Measurements from ENCODE around the gene S100A1. TPM values are rescaled to one million over a fixed set of nuclear protein-coding genes. Genes with fewer than 3 reads are reported as not detected.

The S100A1 gene
- total RNA-seq, 1 donor from 2014 or later: not detected

DNA sequence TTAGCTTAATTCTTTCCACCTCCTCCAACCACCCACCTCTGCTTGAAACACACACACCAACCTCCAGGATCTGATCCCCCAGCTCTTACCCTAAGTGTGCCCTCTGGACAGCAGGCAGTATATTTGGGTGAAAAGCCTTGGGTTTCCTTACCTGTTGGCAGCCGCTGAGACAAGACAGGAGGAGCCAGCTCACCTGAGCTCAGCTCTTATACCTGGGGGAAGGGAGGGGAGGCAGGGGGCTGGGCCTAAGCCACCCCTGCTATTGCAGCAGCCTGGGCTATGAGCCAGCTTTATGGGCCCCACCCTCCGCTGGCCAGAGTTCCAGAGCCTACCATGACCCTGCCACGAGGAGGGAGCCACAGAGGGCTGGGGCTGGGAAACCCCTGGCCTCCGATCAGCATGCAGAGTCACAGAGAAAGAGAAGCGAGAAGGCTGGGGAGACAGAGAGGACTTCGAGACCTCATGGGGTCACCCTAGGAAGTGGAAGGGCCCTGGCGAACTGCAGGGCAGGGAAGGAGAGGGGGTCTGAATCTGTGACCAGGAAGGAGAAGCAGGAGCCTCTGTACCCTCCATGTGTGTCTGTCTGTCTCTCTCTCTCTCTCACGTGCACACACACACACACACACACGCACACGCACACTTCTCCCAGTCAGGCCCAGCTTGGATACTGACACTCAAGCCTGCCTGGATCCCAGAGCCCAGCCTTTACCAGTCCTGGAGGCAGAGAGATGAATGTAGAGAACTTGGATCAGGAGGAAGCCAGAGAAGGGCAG, 11.9 kb upstream of the S100A1 start, which contains the start of gene S100A14:
Gene S100A14 (minus strand): TSS at position 182 of the 773 bp plus-strand sequence. CDS start 467 bp downstream, outside the sequence.
- no peaks in the 10 kb centered on the region for H3K79me2 ChIP-seq (ENCODE audit: low read depth)
- peaks cover 16% of the 10 kb centered on the region for H3K4me1 ChIP-seq
- H3K27ac ChIP-seq: no peak within 1 kb of the TSS
- no peak within 1 kb of the TSS for H3K9ac ChIP-seq
- no peaks in the 10 kb centered on the region for H3K36me3 ChIP-seq
- peaks cover 4% of the 10 kb centered on the region for H3K4me1 Mint-ChIP-seq
- no peak within 1 kb of the TSS for H3K4me3 Mint-ChIP-seq
- H3K4me3 ChIP-seq: no peak within 1 kb of the TSS
- DNase-seq (ENCODE audit: low spot score): no peak
- H3F3A ChIP-seq (ENCODE audit: low read depth): no peaks in the 10 kb centered on the region
- TF ChIP-seq, protein P1, sequence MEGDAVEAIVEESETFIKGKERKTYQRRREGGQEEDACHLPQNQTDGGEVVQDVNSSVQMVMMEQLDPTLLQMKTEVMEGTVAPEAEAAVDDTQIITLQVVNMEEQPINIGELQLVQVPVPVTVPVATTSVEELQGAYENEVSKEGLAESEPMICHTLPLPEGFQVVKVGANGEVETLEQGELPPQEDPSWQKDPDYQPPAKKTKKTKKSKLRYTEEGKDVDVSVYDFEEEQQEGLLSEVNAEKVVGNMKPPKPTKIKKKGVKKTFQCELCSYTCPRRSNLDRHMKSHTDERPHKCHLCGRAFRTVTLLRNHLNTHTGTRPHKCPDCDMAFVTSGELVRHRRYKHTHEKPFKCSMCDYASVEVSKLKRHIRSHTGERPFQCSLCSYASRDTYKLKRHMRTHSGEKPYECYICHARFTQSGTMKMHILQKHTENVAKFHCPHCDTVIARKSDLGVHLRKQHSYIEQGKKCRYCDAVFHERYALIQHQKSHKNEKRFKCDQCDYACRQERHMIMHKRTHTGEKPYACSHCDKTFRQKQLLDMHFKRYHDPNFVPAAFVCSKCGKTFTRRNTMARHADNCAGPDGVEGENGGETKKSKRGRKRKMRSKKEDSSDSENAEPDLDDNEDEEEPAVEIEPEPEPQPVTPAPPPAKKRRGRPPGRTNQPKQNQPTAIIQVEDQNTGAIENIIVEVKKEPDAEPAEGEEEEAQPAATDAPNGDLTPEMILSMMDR (IDR thresholded peaks at IDR 0.05): no peak
- H3K27ac Mint-ChIP-seq: no peak within 1 kb of the TSS
- peaks cover 13% of the 10 kb centered on the region for H3K36me3 Mint-ChIP-seq
- no peak within 1 kb of the TSS for H3K4me2 ChIP-seq
- peaks cover 2% of the 10 kb centered on the region for H3K27me3 Mint-ChIP-seq (ENCODE audit: insufficient read depth, low read depth)
- H3K27me3 ChIP-seq: no peaks in the 10 kb centered on the region
- no peak within 1 kb of the TSS for H2AFZ ChIP-seq (replicated peaks)
- peaks cover 7% of the 10 kb centered on the region for H3K9me3 Mint-ChIP-seq
- H4K20me1 ChIP-seq (ENCODE audit: low read depth): no peaks in the 10 kb centered on the region
- no peaks in the 10 kb centered on the region for H3K9me3 ChIP-seq (ENCODE audit: low read depth)

DNA sequence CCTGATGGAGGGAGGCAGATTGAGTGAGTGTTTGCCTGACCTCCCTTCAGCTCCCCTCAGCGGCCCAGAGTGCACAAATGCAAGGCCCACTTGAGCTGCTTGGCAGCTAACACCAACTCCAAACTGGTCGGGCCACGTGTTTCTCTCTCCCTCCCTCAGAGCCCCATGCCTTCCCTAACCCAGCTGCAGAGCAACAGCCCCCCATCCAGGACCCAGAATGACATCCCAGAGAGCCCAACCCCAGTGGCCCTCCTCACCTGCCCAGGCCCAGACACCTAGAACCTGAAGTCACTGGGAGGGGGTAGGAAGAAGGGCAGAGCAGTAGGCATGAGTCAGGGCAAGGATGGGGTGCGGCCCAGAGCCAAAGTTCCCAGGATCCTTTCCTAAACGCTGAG, 11.3 kb upstream of the S100A1 start:
- H3K9me3 Mint-ChIP-seq: peaks cover 7% of the 10 kb centered on the region
- H3K4me3 Mint-ChIP-seq: no peak overlapping the region
- no peak overlapping the region for H3K27ac ChIP-seq
- H3K9ac ChIP-seq: no peak overlapping the region
- no peak overlapping the region for H3K4me2 ChIP-seq
- no peaks in the 10 kb centered on the region for H3K36me3 ChIP-seq
- H3F3A ChIP-seq (ENCODE audit: low read depth): no peaks in the 10 kb centered on the region
- no peak overlapping the region for H3K4me3 ChIP-seq
- H3K27me3 ChIP-seq: no peaks in the 10 kb centered on the region
- no peak for DNase-seq (ENCODE audit: low spot score)
- H3K4me1 Mint-ChIP-seq: peaks cover 4% of the 10 kb centered on the region
- peaks cover 12% of the 10 kb centered on the region for H3K4me1 ChIP-seq
- H3K36me3 Mint-ChIP-seq: peaks cover 13% of the 10 kb centered on the region
- H3K9me3 ChIP-seq (ENCODE audit: low read depth): no peaks in the 10 kb centered on the region
- H3K27ac Mint-ChIP-seq: no peak overlapping the region
- no peak overlapping the region for H2AFZ ChIP-seq (replicated peaks)
- H3K27me3 Mint-ChIP-seq (ENCODE audit: insufficient read depth, low read depth): peaks cover 2% of the 10 kb centered on the region
- H4K20me1 ChIP-seq (ENCODE audit: low read depth): no peaks in the 10 kb centered on the region
- H3K79me2 ChIP-seq (ENCODE audit: low read depth): no peaks in the 10 kb centered on the region
- TF ChIP-seq EZH2phosphoT487 (IDR thresholded peaks at IDR 0.05) (no peak), EZH2 (IDR thresholded peaks at IDR 0.05) (no peak)
- TF ChIP-seq, protein P1 (IDR thresholded peaks at IDR 0.05): no peak

DNA sequence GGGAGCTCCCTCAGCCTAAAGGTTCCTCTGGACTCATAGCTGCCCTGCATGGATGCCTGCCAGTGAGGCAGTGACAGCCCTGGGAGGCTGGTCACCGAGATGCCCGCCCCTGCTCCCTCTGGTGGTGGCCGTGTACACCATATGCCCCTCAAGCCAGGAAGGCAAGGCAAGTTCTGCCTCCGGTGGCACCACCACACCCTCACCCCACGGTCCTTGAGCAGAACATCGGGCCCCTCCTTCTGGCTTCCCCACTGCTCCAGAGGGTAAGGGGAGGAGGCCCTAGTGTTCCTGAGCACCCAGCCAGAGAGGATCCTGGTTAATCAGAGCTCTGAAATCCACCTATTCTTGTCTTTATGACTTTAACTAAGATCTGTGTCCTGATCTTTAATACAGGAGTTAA, 10.6 kb upstream of the S100A1 start:
- Mint-ChIP-seq H3K27ac (no peak overlapping the region), H3K4me1 (no peaks in the 10 kb centered on the region), H3K27me3 (ENCODE audit: insufficient read depth, low read depth) (peaks cover 2% of the 10 kb centered on the region), H3K4me3 (no peak overlapping the region), H3K9me3 (peaks cover 7% of the 10 kb centered on the region), H3K36me3 (peaks cover 17% of the 10 kb centered on the region)
- Histone ChIP-seq H3K27me3 (no peaks in the 10 kb centered on the region), H2AFZ (replicated peaks) (no peak overlapping the region), H3K36me3 (no peaks in the 10 kb centered on the region), H3K27ac (no peak overlapping the region), H3K4me2 (no peak overlapping the region), H3F3A (ENCODE audit: low read depth) (no peaks in the 10 kb centered on the region), H3K4me1 (peaks cover 4% of the 10 kb centered on the region), H3K9me3 (ENCODE audit: low read depth) (no peaks in the 10 kb centered on the region), H4K20me1 (ENCODE audit: low read depth) (no peaks in the 10 kb centered on the region), H3K9ac (no peak overlapping the region), H3K4me3 (no peak overlapping the region), H3K79me2 (ENCODE audit: low read depth) (no peaks in the 10 kb centered on the region)
- peak; percentile 69 for DNase-seq (ENCODE audit: low spot score)
- TF ChIP-seq, protein P1 (IDR thresholded peaks at IDR 0.05): peak; percentile 60
- no peak for TF ChIP-seq EZH2phosphoT487 (IDR thresholded peaks at IDR 0.05)
